SK-N-SH treated with all-trans-retinoic acid at 6 μM for 48 hours (cell line): ENCODE measurements around the gene SETD1A.

Experiments used
- BACH2 ChIP-seq: fragments of 250-450 bp; sonication (Bioruptor Pico); IDR thresholded peaks from 2 replicates; pipeline ENCODE4 v1.9.0; 2021; ENCODE audit warnings: mild to moderate bottlenecking, borderline replicate concordance
- CSDC2 ChIP-seq: fragments of 250-450 bp; sonication (Bioruptor Pico); IDR thresholded peaks from 2 replicates; pipeline ENCODE4 v1.5.0; 2020; ENCODE audit warnings: mild to moderate bottlenecking, moderate library complexity
- ESRRG ChIP-seq: fragments of 250-450 bp; sonication (Bioruptor Pico); IDR thresholded peaks from 2 replicates; pipeline ENCODE4 v1.6.1; 2021; ENCODE audit warnings: mild to moderate bottlenecking
- GLIS3 ChIP-seq: fragments of 250-450 bp; sonication (Bioruptor Pico); IDR thresholded peaks from 2 replicates; pipeline ENCODE4 v1.5.0; 2020; ENCODE audit warnings: mild to moderate bottlenecking, moderate library complexity
- ISL1 ChIP-seq: fragments of 250-450 bp; sonication (Bioruptor Pico); IDR thresholded peaks from 2 replicates; pipeline ENCODE4 v2.1.2; 2022; ENCODE audit warnings: mild to moderate bottlenecking, moderate library complexity
- OSR1 ChIP-seq: fragments of 250-450 bp; sonication (Bioruptor Pico); IDR thresholded peaks from 2 replicates; pipeline ENCODE4 v1.8.0; 2022; ENCODE audit warnings: moderate library complexity, mild to moderate bottlenecking, inconsistent platforms
- PPARA ChIP-seq: fragments of 250-450 bp; sonication (Bioruptor Pico); IDR thresholded peaks from 2 replicates; pipeline ENCODE4 v1.5.0; 2020; ENCODE audit warnings: mild to moderate bottlenecking, borderline replicate concordance
- SNAI2 ChIP-seq: fragments of 250-450 bp; sonication (Bioruptor Pico); IDR thresholded peaks from 2 replicates; pipeline ENCODE4 v1.5.0; 2020; ENCODE audit warnings: mild to moderate bottlenecking, moderate library complexity
- ZFP30 ChIP-seq: fragments of 450-650 bp; formaldehyde crosslinking; IDR thresholded peaks from 2 replicates; pipeline ENCODE4 v1.5.0; 2022; ENCODE audit warnings: mild to moderate bottlenecking, moderate library complexity
- ZNF70 ChIP-seq: fragments of 450-650 bp; formaldehyde crosslinking; IDR thresholded peaks from 2 replicates; pipeline ENCODE4 v1.5.0; 2020; ENCODE audit warnings: mild to moderate bottlenecking, moderate library complexity
- ZNF8 ChIP-seq: fragments of 450-650 bp; formaldehyde crosslinking; IDR thresholded peaks from 2 replicates; pipeline ENCODE4 v1.5.0; 2020; ENCODE audit warnings: mild to moderate bottlenecking, moderate library complexity
- TF ChIP-seq, protein P1 (sequence below): fragments of 250-450 bp; sonication (Bioruptor Pico); IDR thresholded peaks from 2 replicates; pipeline ENCODE4 v1.5.1; 2020; ENCODE audit warnings: low read depth, mild to moderate bottlenecking, moderate library complexity
- TF ChIP-seq, protein P2 (sequence below): fragments of 250-450 bp; sonication (Bioruptor Pico); IDR thresholded peaks from 2 replicates; pipeline ENCODE4 v1.8.0; 2020; ENCODE audit warnings: mild to moderate bottlenecking, moderate library complexity, borderline replicate concordance
- TF ChIP-seq, protein P3 (sequence below): fragments of 250-450 bp; sonication (Bioruptor Pico); IDR thresholded peaks from 2 replicates; pipeline ENCODE4 v1.5.0; 2020; ENCODE audit warnings: mild to moderate bottlenecking, moderate library complexity

DNA sequence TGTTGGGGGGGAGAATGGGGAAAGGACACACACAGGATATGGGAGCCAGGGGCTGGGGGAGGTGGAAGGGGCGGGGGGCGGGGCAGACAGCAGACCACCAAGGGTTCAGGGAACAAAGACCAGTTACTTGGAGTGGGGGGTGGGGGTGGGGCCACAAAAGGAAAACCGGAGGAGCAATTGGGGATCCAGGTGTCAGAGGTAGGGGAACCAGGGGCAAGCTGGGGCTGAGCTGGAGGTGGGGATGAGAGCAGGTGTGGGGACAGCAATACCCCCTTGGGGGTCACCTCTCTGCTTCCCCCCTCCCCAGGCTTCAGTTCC is 10.1 kb upstream of the SETD1A start:
- TF ChIP-seq PPARA (CRISPR knock-in tag) (no peak), ZFP30 (CRISPR knock-in tag) (no peak), ZNF70 (CRISPR knock-in tag) (no peak), ZNF8 (CRISPR knock-in tag) (no peak), OSR1 (CRISPR knock-in tag) (no peak), ESRRG (CRISPR knock-in tag) (no peak), ISL1 (CRISPR knock-in tag) (no peak), GLIS3 (CRISPR knock-in tag) (no peak), SNAI2 (CRISPR knock-in tag) (no peak), CSDC2 (CRISPR knock-in tag) (no peak), BACH2 (no peak)
- TF ChIP-seq, protein P1, sequence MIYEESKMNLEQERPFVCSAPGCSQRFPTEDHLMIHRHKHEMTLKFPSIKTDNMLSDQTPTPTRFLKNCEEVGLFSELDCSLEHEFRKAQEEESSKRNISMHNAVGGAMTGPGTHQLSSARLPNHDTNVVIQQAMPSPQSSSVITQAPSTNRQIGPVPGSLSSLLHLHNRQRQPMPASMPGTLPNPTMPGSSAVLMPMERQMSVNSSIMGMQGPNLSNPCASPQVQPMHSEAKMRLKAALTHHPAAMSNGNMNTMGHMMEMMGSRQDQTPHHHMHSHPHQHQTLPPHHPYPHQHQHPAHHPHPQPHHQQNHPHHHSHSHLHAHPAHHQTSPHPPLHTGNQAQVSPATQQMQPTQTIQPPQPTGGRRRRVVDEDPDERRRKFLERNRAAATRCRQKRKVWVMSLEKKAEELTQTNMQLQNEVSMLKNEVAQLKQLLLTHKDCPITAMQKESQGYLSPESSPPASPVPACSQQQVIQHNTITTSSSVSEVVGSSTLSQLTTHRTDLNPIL (CRISPR knock-in tag) = no peak
- TF ChIP-seq, protein P2, sequence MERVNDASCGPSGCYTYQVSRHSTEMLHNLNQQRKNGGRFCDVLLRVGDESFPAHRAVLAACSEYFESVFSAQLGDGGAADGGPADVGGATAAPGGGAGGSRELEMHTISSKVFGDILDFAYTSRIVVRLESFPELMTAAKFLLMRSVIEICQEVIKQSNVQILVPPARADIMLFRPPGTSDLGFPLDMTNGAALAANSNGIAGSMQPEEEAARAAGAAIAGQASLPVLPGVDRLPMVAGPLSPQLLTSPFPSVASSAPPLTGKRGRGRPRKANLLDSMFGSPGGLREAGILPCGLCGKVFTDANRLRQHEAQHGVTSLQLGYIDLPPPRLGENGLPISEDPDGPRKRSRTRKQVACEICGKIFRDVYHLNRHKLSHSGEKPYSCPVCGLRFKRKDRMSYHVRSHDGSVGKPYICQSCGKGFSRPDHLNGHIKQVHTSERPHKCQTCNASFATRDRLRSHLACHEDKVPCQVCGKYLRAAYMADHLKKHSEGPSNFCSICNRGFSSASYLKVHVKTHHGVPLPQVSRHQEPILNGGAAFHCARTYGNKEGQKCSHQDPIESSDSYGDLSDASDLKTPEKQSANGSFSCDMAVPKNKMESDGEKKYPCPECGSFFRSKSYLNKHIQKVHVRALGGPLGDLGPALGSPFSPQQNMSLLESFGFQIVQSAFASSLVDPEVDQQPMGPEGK = no peak
- TF ChIP-seq, protein P3, sequence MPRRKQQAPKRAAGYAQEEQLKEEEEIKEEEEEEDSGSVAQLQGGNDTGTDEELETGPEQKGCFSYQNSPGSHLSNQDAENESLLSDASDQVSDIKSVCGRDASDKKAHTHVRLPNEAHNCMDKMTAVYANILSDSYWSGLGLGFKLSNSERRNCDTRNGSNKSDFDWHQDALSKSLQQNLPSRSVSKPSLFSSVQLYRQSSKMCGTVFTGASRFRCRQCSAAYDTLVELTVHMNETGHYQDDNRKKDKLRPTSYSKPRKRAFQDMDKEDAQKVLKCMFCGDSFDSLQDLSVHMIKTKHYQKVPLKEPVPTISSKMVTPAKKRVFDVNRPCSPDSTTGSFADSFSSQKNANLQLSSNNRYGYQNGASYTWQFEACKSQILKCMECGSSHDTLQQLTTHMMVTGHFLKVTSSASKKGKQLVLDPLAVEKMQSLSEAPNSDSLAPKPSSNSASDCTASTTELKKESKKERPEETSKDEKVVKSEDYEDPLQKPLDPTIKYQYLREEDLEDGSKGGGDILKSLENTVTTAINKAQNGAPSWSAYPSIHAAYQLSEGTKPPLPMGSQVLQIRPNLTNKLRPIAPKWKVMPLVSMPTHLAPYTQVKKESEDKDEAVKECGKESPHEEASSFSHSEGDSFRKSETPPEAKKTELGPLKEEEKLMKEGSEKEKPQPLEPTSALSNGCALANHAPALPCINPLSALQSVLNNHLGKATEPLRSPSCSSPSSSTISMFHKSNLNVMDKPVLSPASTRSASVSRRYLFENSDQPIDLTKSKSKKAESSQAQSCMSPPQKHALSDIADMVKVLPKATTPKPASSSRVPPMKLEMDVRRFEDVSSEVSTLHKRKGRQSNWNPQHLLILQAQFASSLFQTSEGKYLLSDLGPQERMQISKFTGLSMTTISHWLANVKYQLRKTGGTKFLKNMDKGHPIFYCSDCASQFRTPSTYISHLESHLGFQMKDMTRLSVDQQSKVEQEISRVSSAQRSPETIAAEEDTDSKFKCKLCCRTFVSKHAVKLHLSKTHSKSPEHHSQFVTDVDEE (CRISPR knock-in tag) = no peak
